T follicular helper cell (primary cell): ENCODE data around the gene VPREB3.

Experiments used
- DNase-seq: peaks from one replicate; pipeline ENCODE4 v3.0.0-alpha.2; 2020; ENCODE audit warnings: low read depth

Gene VPREB3

DNA sequence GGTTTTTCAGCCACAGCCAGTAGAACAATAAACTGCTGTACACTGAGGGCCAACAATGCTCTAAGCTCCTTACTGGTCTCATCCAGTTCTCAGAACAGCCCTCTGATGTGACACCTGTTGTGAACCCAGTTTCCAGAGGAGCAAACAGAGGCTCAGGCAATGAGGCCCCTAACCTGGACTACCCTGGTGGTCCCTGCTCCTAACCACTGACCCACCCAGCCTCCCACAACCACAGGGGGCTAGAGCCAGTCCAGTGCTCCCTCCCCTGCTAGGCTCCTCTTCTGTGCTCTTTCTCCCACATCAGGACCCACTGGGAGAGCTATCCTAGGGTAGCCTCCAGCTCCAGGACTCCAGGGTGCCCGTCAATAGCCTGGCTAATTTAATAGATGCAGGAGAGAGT is 28.5 kb upstream of the VPREB3 start:
- DNase-seq: no peak

DNA sequence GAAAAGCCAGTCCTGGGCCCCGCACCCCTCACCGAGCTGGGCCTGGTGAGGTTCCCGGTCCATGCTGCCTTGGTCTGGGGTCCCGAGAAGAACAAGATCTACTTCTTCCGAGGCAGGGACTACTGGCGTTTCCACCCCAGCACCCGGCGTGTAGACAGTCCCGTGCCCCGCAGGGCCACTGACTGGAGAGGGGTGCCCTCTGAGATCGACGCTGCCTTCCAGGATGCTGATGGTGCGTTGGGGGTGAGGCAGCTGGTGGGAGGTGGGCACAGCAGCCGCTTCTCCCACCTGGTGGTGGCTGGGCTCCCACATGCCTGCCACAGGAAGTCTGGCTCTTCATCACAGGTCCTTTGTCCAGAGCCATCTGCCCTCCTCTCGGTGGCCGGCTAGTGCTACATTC is 28.0 kb upstream of the VPREB3 start:
- no peak for DNase-seq

DNA sequence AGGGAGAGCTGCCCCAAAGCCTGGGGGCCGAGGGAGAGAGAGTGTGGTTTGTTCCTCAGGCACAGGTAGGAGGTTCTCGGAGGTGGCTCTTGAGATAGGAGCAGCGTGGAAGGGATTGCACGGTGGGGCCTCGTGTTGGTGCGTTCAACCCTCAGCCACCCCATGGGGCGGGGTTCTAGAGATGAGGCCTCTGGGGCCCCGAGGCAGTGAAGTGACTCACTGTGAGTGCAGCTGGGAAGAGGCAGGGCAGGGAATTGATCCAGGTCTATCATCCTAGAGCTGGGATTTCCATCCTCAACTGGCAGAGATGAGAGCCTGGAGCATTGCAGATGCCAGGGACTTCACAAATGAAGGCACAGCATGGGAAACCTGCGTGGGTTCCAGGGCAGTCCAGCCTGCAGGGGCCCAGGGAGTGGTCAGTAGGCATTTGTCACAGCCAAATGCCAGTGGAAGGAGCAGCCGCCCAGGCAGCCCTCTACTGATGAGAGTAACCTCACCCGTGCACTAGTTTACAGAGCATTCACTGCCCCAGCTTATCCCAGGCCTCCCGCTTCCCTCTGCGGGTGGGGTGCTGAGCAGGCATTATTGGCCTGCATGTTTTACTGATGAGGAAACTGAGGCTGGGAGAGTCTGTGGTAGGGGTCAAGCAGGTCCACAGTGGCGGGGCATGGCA is 27.4 kb upstream of the VPREB3 start:
- no peak for DNase-seq

DNA sequence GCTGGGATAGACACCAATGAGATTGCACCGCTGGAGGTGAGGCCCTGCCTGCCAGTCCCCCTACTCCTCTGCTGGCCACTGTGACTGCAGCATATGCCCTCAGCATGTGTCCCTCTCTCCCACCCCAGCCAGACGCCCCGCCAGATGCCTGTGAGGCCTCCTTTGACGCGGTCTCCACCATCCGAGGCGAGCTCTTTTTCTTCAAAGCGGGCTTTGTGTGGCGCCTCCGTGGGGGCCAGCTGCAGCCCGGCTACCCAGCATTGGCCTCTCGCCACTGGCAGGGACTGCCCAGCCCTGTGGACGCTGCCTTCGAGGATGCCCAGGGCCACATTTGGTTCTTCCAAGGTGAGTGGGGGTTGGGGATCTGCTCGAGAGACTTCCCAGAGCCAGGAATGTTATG is 26.8 kb upstream of the VPREB3 start:
- DNase-seq: no peak

DNA sequence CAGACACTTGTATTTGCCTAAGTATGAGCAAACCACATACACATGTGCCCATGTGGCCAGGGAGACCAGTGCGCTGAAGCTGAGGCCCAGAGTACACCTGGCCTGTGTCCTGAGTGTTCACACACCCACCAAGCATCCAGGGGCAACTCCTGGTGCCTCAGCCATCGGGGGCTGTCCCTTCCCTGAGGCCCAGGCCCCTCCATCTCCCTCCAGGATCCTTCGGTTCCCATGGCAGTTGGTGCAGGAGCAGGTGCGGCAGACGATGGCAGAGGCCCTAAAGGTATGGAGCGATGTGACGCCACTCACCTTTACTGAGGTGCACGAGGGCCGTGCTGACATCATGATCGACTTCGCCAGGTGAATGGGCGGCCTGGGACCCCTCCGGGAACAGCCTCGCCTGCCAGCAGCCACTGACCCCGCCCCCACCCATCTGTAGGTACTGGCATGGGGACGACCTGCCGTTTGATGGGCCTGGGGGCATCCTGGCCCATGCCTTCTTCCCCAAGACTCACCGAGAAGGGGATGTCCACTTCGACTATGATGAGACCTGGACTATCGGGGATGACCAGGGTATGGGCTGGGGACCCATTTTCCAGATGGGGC is 26.0 kb upstream of the VPREB3 start:
- no peak for DNase-seq

DNA sequence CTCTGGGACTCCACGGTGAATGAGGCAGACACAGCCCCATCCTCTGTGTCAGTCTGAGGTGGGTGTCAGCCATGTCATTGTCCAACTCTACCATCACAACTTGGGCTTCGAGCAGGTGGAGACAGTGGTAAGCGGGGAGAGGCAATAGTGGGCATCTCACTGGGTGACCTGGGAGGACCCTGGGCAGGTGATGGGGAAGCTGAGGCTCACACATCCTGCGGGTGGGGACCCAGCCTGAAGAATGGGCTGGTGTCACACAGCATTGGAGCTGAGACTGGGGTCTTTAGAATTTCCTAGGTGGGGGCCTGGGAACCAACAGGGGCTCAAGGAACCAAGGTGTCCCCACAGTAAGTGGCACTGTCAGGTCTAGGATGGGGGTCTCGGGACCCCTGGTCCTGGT is 25.5 kb upstream of the VPREB3 start:
- no peak for DNase-seq

DNA sequence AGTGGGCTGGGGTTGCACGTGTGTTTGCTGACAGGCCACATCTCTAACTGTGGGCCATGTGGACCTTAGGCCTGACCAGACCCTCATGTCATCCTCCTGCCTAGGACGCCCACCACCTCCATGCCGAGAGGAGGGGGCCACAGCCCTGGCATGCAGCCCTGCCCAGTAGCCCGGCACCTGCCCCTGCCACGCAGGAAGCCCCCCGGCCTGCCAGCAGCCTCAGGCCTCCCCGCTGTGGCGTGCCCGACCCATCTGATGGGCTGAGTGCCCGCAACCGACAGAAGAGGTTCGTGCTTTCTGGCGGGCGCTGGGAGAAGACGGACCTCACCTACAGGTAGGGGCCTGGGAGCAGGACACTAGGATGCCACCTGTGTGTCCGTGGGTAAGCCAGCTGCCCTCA is 24.9 kb upstream of the VPREB3 start:
- no peak for DNase-seq

DNA sequence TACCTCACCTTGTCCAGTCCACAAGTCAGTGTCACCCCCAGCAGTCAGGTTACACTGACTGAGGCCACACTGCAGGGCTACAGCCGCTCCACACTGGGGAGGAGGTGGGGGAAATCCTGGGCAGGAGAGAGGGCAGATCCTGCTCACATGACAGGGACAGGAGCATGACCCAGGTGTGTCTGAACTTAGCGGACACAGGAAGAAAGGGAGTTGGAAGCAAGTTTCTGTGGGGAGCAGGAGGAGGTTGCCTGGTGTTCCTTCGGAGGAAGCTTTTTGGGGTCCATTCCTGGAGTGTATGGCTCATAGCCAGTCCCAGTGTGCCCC is 24.3 kb upstream of the VPREB3 start:
- DNase-seq: no peak

DNA sequence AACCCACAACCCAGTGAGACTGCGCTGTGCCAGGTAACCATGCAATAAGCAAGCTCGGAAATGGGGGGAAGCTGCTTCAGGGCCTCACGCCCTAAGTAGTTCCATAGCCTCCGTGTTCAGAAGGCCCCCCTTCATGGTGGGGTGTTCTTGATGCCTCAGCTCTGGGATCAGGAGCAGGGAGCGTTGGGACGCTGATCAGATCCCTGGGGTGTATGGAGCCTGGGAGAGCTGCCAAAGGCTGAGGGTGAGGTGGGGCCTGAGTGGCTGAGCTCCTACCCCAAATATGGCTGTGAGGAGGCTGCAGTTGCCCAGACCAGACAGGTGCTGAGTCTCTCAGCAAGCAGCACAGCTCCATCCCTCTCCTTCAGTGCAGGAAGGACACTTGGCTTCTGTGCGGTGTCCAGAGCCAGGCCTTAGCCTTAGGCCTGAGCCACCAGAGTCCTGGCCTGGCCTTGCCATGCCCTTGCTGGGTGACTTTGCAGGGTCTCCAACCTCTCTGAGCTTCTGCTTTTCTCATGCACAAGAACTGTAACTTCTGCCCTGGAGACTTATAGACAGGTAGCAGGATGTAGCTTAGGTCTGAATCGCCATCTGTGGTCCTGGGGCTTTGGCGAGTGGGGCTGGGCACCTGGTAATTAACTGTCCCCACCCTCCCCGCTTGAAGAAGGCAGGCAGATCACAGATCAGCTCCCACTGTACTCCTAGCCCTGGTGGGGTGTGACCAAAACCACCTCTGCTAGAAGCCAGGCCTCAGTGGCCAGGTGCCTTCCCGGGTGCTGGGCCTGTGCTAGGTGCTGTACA is 23.8 kb upstream of the VPREB3 start:
- DNase-seq: no peak

DNA sequence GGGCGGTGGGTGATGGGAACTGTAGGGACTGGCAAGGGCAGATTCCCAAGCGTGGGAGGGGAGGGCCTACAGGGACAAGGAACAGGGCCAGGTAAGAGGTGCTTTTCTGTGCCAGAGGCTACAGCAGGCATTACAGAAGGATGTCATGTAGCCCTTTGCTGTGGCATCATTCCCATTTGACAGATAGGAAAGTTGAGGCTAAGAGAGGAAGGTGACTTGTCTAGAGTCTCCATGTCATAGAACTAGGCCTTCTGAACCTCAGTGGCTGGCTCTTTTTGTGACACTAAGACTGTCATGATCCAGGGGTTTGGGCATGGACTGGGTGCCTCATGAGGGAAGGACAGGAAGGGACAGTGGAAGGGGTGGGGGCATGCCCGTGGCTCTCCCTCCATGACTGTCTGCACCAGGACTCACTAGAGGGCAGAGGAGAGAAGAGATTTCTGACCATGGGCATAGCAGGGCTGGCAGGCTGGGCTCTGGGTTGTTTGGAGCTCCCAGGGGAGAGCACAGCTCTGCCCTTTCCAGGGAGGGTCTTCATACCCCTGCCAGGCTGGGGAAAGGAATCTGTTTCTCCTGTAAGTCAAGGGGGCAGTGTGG is 21.7 kb upstream of the VPREB3 start:
- DNase-seq: no peak

DNA sequence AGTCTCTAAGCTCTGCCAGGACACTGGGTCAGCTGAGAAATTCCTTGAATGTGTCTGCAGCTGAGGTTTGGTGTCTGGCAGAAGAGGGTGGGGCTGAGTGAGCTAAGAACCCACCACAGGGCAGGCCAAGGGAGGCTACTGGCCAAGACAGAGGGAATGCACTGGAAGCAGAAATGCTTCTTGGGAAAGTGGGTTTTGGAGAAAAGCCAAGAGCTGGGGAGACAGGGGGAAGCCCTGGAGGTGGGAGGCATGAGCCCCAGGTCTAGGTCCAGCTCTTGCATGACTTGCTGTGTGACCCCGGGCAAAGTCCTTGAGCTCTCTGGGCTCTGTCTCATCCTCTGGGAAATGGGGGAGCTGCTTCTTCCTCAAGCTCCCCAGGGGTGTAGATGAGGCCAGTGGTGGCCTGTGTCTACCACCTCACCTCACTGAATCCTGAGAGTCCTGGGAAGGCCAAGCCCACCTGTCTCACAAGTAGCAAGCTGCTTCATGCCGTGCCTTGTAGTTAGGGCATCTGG is 20.8 kb upstream of the VPREB3 start:
- no peak for DNase-seq

DNA sequence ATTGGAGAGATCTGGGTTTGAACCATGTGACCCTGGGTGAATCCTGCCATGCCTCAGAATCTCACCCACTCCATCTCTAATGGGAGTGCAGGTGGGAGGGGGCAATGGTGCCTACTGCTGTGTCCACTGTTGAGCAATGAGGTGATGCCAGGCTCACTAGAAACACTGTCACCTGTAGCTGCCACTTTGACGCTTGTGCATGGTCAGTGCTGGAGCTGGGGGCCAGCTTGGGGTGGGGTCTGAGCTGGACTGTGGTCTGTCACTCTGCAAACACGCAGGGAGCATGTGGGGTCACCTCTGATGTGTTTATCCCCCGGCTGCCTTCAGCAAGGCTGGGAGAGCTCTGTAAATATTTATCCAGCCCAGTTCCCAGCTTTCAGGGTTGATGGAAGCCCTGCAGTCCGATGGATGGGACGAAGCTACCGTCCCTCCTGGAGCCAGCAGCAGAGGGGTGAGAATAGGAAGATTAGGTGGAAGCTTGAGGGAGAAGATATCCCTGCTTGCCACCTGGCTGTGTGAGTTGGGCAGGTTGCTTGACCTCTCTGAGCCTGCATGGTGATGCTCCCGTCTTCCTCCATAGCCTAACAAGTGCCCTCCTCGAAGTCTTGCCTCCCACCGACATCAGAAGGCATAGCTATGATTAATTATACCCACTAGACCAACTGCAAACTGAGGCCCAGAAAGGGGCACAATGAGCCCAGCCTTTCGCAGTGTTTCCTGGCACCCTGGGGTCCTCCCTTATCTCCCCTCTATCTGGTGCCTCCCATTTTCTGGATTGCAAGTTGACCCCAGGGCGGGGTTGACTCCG is 20.1 kb upstream of the VPREB3 start:
- no peak for DNase-seq

DNA sequence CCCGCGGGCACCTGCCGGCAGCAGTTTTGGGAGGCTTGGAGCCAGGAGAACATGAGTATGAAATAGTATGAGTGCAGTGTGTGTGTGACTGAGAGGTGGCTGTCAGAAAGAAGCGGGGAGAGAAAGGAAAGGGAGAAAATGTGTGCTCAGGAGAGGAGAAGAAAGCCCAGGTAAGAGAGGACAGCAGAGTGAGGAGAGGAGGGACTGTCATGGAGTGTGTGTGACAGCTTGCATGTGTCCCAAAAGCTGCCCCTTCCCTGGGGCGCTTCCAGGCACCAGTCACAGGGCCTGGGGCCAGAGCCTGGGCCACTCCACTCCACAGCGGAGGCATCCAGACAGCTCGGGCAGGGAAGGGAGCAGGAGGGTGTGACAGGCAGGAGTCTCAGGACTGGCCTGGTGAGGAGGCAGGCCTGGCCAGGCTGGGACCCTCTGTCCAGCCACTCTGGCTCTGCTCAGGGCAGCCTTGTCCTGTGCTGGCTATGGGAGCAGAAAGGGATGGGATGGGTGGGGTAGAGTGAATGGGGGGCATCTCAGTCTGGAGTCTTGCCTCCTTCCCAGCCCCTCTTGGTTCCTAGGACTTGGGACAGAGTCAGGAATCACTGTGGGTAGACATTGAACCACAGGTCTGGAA is 19.4 kb upstream of the VPREB3 start:
- DNase-seq: no peak

DNA sequence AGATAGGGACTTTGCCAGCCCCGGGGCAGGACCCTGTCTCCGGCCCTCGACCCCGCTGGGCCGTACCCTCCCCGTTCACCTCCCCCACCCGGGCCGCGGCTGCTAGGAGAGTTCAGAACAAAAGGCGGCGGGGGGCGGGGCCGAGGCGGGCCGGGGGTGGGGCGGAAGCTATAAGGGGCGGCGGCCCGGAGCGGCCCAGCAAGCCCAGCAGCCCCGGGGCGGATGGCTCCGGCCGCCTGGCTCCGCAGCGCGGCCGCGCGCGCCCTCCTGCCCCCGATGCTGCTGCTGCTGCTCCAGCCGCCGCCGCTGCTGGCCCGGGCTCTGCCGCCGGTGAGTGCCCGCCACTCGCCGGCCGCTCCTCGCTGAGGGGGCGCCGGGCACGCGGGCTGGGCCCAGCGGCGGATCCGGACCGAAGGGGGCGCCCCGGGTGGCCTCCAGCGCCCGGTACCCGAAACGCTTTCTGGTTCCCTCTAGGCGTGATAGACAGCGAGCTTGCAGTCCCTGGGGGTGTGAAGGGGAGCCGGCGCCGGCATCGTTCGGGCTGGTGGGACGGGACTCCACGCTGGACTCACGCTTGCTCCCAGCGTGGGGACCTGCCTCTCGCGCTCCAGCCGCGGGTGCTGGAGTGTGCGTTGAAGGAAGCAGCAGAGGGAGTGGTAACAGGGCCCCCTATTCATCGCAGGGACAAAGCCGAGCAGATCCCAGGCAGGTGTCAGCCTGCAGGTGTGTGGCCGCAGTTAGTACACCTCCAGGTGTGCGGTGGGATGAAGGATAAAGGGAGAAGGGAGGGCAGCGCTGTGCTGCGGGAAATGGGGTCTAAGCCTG is 18.6 kb upstream of the VPREB3 start, which contains the start of gene MMP11:
Gene MMP11, plus strand, starts transcription at position 201 of the 825 bp plus-strand sequence. Its CDS starts 22 bp downstream, at position 223.
- DNase-seq: peak; percentile 42

DNA sequence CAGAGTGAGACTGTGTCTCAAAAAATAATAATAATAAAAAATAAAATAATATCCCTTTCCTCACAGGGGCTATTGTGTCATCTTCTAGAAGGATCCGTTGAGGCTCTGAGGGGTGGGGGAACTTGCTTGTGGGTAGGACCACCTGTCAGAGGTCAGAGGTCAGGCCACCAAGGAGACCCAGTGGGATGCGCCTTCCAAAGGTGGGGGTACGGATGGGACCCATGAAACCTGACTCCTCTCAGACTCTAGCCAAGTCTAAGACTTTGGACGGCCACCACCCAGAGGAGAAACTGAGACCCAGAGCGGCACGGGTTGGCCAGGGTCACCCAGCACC is 18.1 kb upstream of the VPREB3 start:
- no peak for DNase-seq

DNA sequence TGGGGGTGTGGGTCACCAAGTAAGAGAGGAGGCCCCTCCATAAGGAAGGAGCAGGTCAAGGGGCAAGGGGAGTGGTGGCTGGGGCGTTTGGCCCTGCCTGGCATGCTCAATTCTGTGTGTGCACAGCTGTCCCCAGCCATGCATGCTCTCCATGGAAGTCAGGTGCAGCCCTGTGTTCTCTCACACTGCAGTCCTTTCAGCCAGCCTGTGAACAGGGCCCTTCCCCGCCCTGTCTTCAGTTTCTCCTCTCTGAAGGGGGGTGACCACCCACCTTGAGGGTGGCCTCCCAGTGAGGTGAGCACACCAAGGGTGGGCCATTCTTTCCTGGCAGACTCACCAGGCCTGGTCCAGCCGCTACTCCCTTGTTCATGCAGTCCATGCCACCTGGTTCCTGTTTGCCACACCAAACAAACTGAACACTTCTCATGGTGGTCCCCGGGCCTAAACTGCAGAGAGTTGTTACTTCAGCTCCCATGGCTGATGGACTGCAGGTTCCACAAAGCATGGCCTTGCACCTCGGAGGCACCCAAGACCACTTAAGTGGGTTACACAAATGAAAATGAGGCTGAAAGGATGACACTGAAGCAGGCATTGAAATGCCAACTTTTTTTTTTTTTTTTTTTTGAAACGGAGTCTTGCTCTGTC is 15.2 kb upstream of the VPREB3 start:
- no peak for DNase-seq

DNA sequence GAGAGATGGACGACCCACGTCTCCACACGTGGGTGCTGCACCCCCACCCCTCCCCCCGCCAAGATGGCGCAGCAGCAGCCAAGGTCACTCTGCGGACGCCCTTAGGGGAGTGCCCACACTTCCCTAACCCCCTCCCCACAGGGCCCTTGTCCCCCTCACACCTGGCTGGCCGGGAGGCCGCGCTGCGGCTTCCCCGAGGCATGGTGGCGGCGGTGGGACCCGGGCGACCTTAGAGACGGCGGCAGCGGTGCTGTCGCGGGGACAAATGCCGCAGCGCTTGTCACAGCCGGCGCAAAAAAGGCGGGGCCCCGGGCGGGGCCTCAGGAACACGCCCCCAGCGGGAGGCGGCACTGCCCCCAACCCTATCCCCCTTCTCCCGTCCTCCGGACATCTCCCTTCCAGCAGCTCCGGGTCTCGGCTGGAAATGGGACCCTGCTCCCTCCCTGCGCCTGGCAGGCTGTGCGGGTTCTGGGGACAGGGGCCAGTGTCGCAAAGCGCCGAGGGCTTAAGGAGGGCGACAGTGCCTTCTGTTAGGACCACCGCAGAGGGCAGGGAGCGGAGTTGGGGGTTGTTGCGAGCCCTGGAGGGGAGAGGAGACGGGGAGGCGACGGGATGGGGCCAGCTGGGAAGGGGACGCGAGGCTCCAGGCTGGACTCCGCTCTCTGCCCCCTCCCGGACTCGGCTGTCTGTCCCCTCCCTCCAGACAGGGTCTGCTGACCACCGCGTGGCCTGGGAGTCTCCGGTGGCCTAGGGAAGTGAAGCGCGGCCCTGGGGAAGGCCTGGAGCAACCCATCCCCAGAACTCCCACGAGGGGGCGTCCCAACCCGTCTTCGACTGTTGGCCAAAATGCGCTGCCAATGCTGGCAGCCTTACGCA is 13.7 kb upstream of the VPREB3 start, which contains the start of gene CHCHD10:
Gene CHCHD10, minus strand, starts transcription at position 300 of the 876 bp plus-strand sequence. Its CDS starts 98 bp downstream, at position 202.
- DNase-seq: peak; percentile 61

DNA sequence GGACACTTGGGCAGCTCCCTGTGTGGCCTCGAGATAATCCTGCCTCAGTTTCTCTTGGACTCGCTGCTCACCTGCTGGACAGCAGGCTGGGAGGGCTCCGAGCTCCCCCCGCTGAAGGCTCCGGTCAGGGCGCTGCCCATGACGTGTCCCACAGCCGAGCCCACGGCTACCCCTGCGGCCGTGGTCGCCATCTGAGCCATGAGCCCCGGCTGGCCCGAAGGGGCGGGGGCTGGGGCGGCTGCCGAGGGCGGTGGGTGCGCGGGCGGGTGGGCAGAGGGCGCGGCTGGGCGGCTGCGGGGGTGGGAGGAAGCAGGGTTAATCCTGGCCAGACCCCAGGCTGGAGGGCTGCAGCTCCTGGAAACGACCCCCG is 13.1 kb upstream of the VPREB3 start:
- no peak for DNase-seq
